Activated naive CD4-positive, alpha-beta T cell treated with anti-CD3 and anti-CD28 coated beads, Interleukin-2, amount 10 ng/mL, durations not matched to agents 5 hours and 36 hours (primary cell): ENCODE measurements around the gene SLC2A10. TPM values are rescaled to one million over a fixed set of nuclear protein-coding genes. Genes with fewer than 3 reads are reported as not detected.

Experiments
- total RNA-seq, 2 experiments: library from RNA; stranded (reverse); gene quantifications; one replicate each; pipeline ENCODE4 v1.2.3, GENCODE V29; 2021

Gene SLC2A10
- total RNA-seq: not detected

GRCh38 chr20:46709459-46710152 lies at the start of gene SLC2A10:
TSS of gene SLC2A10 (plus strand) at chr20:46709649. CDS start at chr20:46709737, 88 bp downstream.

GRCh38 chr20:46689082-46689753 lies 20.2 kb upstream of the SLC2A10 start, which contains the start of gene TP53RK:
TSS of gene TP53RK (minus strand) at chr20:46689444. CDS start at chr20:46689414, 30 bp downstream.

Other genes with a start within 250 kb of the SLC2A10 start
- under 1 TPM; 0.40 to 0.46 TPM for gene ZNF334, start 196.1 kb upstream of the SLC2A10 start, total RNA-seq
- 1 to 10 TPM in 1 of 2 experiments, under 1 TPM in 1; 0.65 to 1.0 TPM for gene OCSTAMP, start 159.0 kb upstream of the SLC2A10 start, total RNA-seq
- gene SLC13A3, start 58.2 kb upstream of the SLC2A10 start, total RNA-seq: under 1 TPM in 1 of 2 experiments, not detected in 1; 0.10 TPM
- gene TP53RK, start 20.2 kb upstream of the SLC2A10 start, total RNA-seq: 10 to 100 TPM; 16.9 TPM
- gene EYA2, start 185.2 kb downstream of the SLC2A10 start, total RNA-seq: not detected